HepG2 (cell line): ENCODE results near the gene SUN1. TPM values are rescaled to one million over a fixed set of nuclear protein-coding genes. Genes with fewer than 3 reads are reported as not detected.

Experiments
- HMGXB4 ChIP-seq, 2 experiments: sonication (generic) in 1 of 2; formaldehyde crosslinking in 1 of 2; IDR thresholded peaks; 2 replicates each; pipeline versions ENCODE4 v1.4.0 to v1.6.1; 2018 to 2020; ENCODE audit warnings: missing genetic modification reagents in 2 of 2, borderline replicate concordance in 1 of 2, low read depth in 1 of 2, mild to moderate bottlenecking in 1 of 2, missing biosample characterization in 1 of 2
- KDM1A ChIP-seq: IDR thresholded peaks from 2 replicates; pipeline ENCODE4 v1.6.1; 2016; ENCODE audit warnings: missing compliant biosample characterization
- MXD1 ChIP-seq: sonication (generic); formaldehyde crosslinking; IDR thresholded peaks from 2 replicates; pipeline ENCODE4 v1.4.0; 2020; ENCODE audit warnings: mild to moderate bottlenecking, missing genetic modification reagents
- NPAS2 ChIP-seq: sonication (generic); formaldehyde crosslinking; IDR thresholded peaks from 2 replicates; pipeline ENCODE4 v1.8.0; 2022; ENCODE audit warnings: mild to moderate bottlenecking, missing genetic modification reagents, borderline replicate concordance
- SAP130 ChIP-seq: IDR thresholded peaks from 2 replicates; pipeline ENCODE4 v1.6.1; 2016; ENCODE audit warnings: low read depth
- SP1 ChIP-seq, 2 experiments: fragments of 450-650 bp in 1 of 2; sonication (generic) in 1 of 2; formaldehyde crosslinking in 1 of 2; IDR thresholded peaks; 2 replicates each; pipeline versions ENCODE4 v1.4.0 to v1.6.1; 2016 to 2020; ENCODE audit warnings: missing genetic modification reagents in 1 of 2
- SRSF9 ChIP-seq: fragments of 200-400 bp; formaldehyde crosslinking; IDR thresholded peaks from 2 replicates; pipeline ENCODE4 v1.6.1; 2018; ENCODE audit warnings: borderline replicate concordance, mild to moderate bottlenecking, low read depth, low read length; ENCODE audit not compliant: insufficient read depth, poor library complexity, severe bottlenecking
- TFDP1 ChIP-seq: IDR thresholded peaks from 2 replicates; pipeline ENCODE4 v1.6.1; 2016; ENCODE audit warnings: missing compliant biosample characterization, missing genetic modification reagents, borderline replicate concordance
- XBP1 ChIP-seq: sonication (generic); formaldehyde crosslinking; IDR thresholded peaks from 2 replicates; pipeline ENCODE4 v1.5.0; 2020; ENCODE audit warnings: missing genetic modification reagents
- ZNF143 ChIP-seq: sonication (generic); formaldehyde crosslinking; IDR thresholded peaks from 2 replicates; pipeline ENCODE4 v1.4.0; 2020; ENCODE audit warnings: missing genetic modification reagents
- ZNF264 ChIP-seq: sonication (generic); formaldehyde crosslinking; IDR thresholded peaks from 2 replicates; pipeline ENCODE4 v1.4.0; 2020; ENCODE audit warnings: missing genetic modification reagents
- ZNF362 ChIP-seq: sonication (generic); formaldehyde crosslinking; IDR thresholded peaks from 2 replicates; pipeline ENCODE4 v1.4.0; 2020; ENCODE audit warnings: missing genetic modification reagents, mild to moderate bottlenecking, borderline replicate concordance
- ZNF850 ChIP-seq: sonication (generic); formaldehyde crosslinking; conservative IDR thresholded peaks from 2 replicates; pipeline ENCODE4 v1.9.0; 2021; ENCODE audit warnings: mild to moderate bottlenecking, missing genetic modification reagents
- polyA plus RNA-seq, 8 experiments: library from polyadenylated mRNA; depleted of rRNA in 3 of 8; stranded (reverse) in 7 of 8; unstranded in 1 of 8; fragments of >200 nt; fragmentation: Illumina TruSeq in 4 of 8; extraction: Trizol in 4 of 8; gene quantifications; 2 replicates each; pipeline versions ENCODE4 v1.2.1 to v1.2.3, GENCODE V29; 2011 to 2016; ENCODE audit warnings: low read depth in 4 of 8, missing spikeins in 1 of 8, mixed read lengths in 1 of 8; ENCODE audit not compliant: insufficient read depth in 1 of 8
- total RNA-seq, 5 experiments: library from RNA; depleted of rRNA; stranded (reverse); fragments of >200 nt; fragmentation: Illumina TruSeq; extraction: Trizol; gene quantifications; 2 replicates each; pipeline ENCODE4 v1.2.3, GENCODE V29; 2016; ENCODE audit warnings: low read depth in 1 of 5
- TF ChIP-seq, protein P1 (sequence below): sonication (generic); formaldehyde crosslinking; IDR thresholded peaks from 2 replicates; pipeline ENCODE4 v1.4.0; 2020; ENCODE audit warnings: missing genetic modification reagents
- TF ChIP-seq, protein P2 (sequence below): sonication (generic); formaldehyde crosslinking; IDR thresholded peaks from 2 replicates; pipeline ENCODE4 v1.5.1; 2020; ENCODE audit warnings: missing genetic modification reagents, mild to moderate bottlenecking, borderline replicate concordance
- TF ChIP-seq, protein P3 (sequence below): sonication (generic); formaldehyde crosslinking; IDR thresholded peaks from 2 replicates; pipeline ENCODE4 v1.5.0; 2020; ENCODE audit warnings: mild to moderate bottlenecking, missing genetic modification reagents

Gene SUN1
- total and polyA plus RNA-seq, 2 of the 13 experiments (the other 11 are each of a cell fraction or from before 2014, with no cell fraction given): 47.0 to 126 TPM

GRCh38 chr7:815284-816216, 16.7 kb upstream of the SUN1 start (continued):
- no peak for TF ChIP-seq TFDP1 (CRISPR knock-in tag)
- TF ChIP-seq ZNF264: no peak
- TF ChIP-seq SRSF9: no peak
- TF ChIP-seq, protein P1, sequence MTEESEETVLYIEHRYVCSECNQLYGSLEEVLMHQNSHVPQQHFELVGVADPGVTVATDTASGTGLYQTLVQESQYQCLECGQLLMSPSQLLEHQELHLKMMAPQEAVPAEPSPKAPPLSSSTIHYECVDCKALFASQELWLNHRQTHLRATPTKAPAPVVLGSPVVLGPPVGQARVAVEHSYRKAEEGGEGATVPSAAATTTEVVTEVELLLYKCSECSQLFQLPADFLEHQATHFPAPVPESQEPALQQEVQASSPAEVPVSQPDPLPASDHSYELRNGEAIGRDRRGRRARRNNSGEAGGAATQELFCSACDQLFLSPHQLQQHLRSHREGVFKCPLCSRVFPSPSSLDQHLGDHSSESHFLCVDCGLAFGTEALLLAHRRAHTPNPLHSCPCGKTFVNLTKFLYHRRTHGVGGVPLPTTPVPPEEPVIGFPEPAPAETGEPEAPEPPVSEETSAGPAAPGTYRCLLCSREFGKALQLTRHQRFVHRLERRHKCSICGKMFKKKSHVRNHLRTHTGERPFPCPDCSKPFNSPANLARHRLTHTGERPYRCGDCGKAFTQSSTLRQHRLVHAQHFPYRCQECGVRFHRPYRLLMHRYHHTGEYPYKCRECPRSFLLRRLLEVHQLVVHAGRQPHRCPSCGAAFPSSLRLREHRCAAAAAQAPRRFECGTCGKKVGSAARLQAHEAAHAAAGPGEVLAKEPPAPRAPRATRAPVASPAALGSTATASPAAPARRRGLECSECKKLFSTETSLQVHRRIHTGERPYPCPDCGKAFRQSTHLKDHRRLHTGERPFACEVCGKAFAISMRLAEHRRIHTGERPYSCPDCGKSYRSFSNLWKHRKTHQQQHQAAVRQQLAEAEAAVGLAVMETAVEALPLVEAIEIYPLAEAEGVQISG (CRISPR knock-in tag): no peak
- TF ChIP-seq SP1 (IDR thresholded peaks at IDR 0.05): no peak
- no peak for TF ChIP-seq SP1 (CRISPR knock-in tag; IDR thresholded peaks at IDR 0.05)
- TF ChIP-seq, protein P2, sequence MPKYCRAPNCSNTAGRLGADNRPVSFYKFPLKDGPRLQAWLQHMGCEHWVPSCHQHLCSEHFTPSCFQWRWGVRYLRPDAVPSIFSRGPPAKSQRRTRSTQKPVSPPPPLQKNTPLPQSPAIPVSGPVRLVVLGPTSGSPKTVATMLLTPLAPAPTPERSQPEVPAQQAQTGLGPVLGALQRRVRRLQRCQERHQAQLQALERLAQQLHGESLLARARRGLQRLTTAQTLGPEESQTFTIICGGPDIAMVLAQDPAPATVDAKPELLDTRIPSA: 0 out of 2 replicates have a peak, but pooled peaks have one; percentile 20
- TF ChIP-seq SAP130 (CRISPR knock-in tag): peak; percentile 66
- TF ChIP-seq NPAS2 (CRISPR knock-in tag): no peak
- TF ChIP-seq, protein P3, sequence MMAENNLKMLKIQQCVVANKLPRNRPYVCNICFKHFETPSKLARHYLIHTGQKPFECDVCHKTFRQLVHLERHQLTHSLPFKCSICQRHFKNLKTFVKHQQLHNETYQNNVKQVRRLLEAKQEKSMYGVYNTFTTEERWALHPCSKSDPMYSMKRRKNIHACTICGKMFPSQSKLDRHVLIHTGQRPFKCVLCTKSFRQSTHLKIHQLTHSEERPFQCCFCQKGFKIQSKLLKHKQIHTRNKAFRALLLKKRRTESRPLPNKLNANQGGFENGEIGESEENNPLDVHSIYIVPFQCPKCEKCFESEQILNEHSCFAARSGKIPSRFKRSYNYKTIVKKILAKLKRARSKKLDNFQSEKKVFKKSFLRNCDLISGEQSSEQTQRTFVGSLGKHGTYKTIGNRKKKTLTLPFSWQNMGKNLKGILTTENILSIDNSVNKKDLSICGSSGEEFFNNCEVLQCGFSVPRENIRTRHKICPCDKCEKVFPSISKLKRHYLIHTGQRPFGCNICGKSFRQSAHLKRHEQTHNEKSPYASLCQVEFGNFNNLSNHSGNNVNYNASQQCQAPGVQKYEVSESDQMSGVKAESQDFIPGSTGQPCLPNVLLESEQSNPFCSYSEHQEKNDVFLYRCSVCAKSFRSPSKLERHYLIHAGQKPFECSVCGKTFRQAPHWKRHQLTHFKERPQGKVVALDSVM: 0 out of 2 replicates have a peak, but pooled peaks have one; percentile 30
- 0 out of 2 replicates have a peak, but pooled peaks have one; percentile 18 for TF ChIP-seq MXD1 (CRISPR knock-in tag)
- no peak for TF ChIP-seq KDM1A
- TF ChIP-seq ZNF143: no peak
- TF ChIP-seq ZNF850 (CRISPR knock-in tag): no peak
- TF ChIP-seq HMGXB4 (CRISPR knock-in tag; IDR thresholded peaks at IDR 0.05; ENCODE audit: borderline replicate concordance in 1 of 2, low read depth in 1 of 2): peak in 1 of 2 experiments; percentile 24; a peak in 1 of 4 replicates
- TF ChIP-seq ZNF362 (CRISPR knock-in tag): peak; percentile 43; the same call in 1 of the 2 replicates
- no peak for TF ChIP-seq XBP1 (CRISPR knock-in tag)
